Stimulated activated CD4-positive, alpha-beta T cell treated with anti-CD3 and anti-CD28 coated beads, Interleukin-1b, Interleukin-23, amount 100 ng/mL, for 48 hours (primary cell): ENCODE measurements around the gene SLC15A4.
"Not testable (repeated sequence)": the region's sequence is repeated elsewhere in the genome, so short reads cannot be mapped to it uniquely, and the experiment has no call there.

Experiments
- DNase-seq: peaks from one replicate; pipeline ENCODE4 v3.0.0-alpha.2; 2020

Gene SLC15A4

DNA sequence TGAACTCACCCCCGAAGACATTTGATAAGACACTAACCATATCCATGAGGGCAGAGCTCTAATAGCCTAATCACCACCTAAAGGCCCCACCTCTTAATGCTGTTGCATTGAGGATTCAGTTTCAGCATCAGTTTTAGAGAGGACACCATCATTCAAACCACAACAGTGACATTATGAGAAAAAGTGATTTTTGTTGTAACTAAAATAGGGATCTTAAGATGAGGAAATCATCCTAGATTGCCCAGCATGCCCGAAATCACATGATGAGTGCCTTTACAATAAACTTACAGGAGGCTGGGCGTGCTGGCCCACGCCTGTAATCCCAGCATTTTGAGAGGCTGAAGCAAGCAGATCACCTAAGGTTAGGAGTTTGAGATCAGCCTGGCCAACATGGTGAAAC lies 19.8 kb upstream of the SLC15A4 start:
- DNase-seq, result no peak

DNA sequence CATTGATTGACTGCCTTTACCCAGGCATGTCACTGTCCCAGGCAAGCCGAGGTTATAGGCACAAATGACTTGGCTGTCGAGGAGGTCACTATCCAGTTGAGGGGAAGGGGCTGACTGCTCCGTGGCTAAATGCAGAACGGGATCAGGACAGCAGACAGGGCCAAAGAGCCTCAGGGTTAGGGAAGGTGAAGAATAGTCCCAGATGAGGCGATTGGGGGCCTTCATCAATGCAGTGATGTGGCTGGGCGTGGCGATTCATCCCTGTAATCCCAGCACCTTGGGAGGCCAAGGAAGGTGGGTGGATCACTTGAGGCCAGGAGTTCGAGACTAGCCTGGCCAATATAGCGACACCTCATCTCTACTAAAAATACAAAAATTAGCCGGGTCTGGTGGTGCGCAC lies 18.8 kb upstream of the SLC15A4 start:
- no peak for DNase-seq

DNA sequence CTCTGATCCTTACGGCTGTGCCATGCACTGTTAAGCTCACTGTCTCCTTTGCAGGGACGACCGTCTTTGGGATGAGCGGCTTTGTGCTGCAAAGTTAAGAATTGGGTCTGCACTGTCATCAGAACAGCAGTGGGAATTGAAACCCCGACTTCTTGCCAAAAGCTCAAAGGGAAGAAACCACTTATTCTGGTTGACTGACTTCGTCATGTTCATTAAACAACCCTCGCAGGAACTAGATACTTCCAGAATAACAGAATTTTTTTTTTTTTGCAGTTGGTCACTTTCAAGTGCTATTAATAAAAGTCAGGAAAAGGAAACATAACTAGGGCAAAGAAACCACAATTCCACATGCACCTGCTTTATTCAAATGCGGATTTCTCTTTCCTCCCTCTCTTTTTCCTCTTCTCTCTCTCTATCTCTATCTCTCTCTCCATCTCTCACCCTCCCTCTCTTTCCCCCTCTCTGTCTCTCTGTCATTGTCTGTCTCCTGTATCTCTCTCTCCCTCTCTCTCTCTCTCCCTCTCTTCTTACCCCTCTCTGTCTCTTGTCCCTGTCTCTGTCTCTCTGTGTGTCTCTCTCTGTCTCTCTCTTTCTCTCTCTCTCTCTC lies 17.2 kb upstream of the SLC15A4 start:
- no peak for DNase-seq

DNA sequence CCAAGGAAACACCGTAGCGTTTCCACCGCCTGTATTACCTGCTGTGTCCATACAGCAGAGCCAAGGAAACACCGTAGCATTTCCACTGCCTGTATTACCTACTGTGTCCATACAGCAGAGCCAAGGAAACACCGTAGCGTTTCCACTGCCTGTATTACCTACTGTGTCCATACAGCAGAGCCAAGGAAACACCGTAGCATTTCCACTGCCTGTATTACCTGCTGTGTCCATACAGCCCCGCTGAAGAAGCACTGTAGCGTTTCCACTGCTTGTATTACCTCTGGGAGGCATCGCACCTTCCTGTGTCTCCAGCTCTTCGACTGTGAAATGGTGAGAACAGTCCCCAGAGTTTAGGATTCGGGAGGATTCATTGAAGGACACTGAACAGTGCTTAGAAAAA lies 16.1 kb upstream of the SLC15A4 start:
- DNase-seq, result not testable (repeated sequence)

DNA sequence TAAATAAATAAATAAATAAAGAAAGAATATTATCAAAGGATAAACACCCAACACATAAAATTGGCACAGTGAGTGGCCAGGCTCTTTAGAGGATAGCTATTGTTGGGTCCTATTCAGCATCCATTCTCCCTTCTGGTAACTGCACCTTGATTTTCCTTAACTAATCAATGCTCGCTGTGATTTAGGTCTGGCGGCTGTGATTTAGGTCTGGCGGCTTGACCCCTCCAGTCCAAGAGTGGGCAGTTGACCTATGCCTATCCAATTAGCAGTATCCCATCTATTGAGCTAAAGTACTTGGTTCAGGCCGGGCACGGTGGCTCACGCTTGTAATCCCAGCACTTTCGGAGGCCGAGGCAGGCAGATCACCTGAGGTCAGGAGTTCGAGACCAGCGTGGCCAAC lies 9.7 kb upstream of the SLC15A4 start:
- no peak for DNase-seq

DNA sequence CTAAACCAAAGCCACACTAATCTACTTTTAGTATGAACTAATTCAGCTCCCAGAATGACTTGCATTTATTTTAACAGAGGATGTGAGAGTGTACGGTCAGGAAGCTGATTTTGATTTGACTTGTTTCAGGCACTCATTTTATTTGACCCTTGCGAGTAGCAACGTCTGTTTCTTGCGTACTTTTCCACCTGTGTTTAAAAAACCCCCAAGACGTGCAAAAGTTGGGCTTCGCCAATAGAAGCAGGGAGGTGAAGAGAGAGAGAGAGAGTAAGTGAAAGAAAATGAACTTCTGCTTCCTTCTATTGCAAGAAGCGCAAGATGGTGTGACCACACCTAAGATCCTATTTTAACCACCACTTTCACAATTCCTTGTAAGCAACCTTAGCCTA lies 6.7 kb upstream of the SLC15A4 start:
- DNase-seq, result no peak

DNA sequence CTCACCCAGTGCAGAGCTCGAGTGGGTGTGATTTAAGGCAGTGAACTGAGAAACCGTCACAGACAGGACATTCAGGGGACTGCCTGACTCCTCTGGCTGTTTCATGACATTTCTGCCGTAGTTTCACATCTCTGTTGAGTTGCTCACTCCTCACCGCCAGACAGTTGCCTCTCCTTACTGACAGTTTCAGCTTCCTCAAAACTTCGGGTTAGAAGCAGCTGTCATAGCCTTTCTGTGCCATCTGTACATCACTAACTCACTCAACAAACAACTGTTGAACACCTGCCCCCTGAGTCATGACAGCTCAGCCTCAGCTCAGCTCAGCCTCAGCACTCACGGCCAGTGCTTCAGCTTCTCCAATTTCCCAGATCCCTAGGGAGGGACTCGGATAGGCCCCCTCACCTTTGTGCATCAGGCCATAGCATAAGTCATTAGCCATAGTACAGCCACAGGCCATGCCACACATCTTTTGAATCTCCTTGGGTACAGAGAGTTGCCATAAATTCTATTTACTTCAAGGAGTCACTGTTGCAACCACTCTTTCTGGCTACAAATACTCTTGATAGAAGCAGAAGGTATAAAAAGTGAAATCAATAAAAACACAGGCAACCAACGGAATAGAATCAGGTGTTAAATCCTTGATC lies 6.2 kb upstream of the SLC15A4 start:
- peak; percentile 37 for DNase-seq

DNA sequence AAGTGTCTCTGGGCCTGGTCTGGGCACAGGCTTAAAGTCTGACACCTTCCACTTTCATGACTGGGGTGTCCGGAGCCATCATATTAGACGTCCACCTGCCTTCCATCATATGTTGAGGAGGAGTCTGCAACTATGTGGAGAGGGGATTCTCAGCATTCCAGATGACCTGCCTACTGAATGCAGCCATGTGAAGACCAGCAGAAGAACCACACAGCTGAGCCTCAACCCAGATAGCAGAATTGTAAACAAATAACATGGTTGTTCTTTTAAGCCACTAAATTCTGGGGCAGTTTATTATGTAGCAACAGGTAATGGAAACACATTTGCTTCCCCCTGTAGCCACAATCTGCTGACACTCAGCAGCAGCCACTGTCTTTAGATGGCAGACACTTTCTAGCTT lies 4.0 kb upstream of the SLC15A4 start:
- DNase-seq, result no peak

DNA sequence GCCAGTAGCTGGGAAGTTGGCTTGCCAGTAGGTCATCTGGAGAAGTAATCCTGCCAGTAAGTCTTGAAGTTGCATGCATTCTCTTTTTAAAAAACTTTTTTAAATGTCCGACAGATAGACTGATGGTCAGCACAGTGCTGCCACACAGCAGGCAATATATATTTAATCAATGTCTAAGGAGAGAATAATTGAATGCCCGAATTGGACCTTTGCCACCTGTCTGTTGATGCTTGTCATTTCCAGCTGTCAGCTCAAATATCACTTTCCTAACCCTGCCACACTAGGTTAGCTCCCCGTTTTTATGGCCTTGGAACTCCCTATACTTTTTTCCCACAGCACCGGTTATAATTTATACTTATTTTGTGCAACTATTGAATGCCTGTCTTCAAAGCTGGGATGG lies 2.1 kb upstream of the SLC15A4 start:
- no peak for DNase-seq

DNA sequence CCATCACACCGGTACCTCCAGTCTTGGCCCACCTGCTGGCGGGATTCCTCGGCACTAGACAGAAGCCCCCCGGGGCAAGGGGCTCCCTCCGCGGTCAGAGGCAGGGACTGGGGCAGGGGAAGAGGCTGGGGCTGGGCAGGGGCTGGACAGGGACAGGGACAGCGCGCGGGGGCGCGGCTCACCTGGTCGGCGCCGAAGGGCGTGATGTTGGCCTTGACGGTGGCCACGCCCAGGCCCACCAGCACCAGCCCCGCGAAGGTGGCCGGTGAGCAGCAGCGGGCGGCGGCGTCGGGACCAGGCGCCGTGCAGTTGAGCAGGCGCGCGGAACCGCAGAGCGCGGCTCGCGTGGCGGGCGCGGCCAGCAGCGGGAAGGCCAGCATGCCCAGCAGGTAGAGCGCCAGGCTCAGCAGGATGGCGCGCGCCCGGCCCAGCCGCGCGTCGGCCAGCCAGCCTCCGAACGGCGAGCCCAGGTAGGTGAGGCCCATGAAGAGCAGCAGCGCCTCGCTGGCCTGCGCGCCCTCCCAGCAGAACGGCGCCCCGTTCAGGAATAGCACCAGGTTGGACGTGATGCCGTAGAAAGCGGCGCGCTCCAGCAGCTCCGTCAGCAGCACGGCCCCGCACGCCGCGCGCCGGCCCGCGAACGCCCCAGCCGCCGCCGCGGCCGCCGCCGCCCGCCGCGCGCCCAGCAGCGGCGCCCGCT lies 392 bp downstream of the SLC15A4 start:
- peak; percentile 6 for DNase-seq

DNA sequence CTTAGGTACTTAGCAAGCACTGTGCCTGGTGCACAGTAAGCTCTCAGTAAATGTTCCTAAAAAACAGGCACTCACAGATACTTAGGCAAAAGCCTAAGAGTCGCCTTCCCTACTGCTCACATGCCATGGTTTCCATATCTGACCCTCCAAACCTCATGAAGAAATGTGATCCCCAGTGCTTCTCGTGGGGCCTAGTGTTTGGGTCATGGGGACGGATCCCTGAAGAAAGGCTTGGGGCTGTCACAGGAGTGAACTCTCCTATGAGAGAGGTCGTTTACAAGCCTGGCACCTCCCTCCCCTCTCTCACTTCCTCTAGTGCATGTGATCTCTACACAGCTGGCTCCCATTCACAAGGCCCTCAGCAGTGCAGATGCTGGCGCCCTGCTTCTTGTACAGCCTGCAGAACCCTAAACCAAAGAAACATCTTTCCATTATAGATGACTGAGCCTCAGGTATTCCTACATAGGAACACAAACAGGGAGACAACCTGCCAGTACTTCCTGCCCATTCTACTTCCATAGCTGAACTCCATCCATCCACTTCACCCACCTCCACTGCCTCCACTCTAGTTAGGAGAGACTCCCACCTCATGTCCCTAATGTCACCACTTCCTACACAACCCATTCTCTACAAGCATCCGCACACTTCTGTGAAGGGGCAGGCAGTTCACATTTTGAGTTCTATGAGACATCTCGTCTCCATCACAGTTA lies 2.9 kb downstream of the SLC15A4 start:
- DNase-seq, result no peak

DNA sequence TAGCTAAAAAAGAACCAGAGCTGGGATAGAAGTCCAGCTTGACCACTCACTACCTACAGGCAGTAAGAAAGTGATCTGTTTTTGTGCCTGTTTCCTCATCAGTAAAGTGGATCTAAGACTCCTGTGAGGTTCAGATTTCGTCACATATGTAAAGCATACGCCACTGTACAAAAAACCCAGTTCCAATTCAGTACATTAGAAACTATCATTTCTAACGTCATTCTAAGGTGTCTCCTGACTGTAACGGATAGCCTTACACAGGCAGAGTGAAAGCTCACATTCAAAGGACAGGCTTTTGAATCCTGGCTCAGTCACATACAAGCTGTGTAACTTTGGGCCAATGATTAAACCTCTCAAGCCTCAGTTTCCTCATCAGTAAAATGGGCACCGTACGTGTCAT lies 3.5 kb downstream of the SLC15A4 start:
- DNase-seq, result no peak

DNA sequence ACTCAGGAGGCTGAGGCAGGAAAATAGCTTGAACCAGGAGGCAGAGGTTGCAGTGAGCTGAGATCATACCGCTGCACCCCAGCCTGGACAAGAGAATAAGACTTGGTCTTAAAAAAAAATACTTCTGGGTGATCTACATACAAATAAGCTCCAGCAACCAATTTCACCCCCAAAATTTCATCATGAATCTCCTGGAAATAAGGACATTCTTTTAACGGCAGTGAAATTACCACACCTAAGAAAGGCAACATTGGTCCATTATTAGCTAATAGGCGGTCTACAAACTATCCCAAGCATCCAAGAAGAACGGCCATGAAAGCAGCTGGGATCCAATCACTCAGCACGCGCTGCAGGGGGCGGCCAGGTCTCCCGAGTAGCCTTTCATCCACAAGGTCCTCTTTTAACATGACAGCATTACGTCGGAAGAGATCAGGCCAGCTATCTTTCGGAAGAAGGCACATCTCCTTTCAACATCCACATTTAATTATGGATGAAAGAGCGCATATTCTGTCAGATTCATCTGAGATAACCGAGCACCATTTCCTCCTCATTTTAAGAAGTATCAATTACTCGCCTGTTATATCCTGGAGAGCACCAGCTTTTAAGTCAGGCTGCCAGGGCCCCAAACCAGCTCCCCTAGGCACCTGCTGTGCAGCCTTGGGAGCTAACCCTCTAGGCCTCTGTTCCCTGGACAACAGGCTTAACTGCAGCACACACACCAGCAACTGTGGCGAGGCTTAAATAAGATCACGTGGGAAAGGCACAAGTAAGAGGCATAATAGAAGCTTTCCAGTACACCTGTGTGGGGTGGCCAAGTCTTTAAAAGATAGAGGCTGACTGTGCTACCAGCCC lies 4.2 kb downstream of the SLC15A4 start:
- no peak for DNase-seq

DNA sequence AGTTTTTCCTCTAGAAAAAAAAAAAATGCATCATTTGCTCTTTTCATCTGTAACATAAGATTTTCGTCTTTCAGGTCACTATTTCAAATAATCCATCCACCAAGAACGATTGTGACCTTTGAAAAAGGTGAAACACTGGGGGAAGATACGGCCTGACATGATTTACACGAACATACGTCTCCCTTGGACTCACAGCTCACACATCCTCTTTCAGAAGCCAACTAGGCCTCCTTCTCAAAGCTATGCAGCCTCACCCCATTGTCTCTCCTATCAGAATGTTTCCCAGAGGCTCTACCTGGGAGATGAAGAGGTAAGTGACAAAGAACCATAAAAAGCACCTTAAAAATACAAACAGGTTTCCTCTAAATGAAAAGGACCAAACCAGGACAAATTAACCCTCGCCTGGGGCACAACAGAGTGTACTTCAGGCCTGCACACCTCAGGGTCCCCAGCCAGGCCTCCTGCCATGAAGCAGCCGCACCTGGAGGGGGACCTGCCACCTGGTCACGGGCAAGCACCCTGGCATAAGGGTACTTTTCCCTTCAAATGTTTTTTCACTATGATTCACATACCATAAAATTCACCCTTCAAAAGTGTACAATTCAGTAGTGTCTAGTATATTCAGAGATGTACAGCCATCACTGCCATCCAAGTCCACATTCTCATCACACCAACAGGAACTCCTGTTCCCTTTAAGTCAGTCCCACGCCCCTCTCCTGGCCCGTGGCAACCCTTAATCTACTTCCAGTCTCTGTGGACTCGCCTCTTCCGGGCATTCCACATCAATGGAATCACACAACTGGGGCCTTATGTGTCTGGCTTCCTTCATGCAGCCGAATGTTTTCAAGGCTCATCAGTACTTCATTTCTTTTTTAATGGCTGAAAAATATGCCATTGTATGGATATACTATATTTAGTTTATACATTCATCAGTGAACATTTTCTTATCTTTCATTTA lies 5.4 kb downstream of the SLC15A4 start:
- DNase-seq, result no peak

DNA sequence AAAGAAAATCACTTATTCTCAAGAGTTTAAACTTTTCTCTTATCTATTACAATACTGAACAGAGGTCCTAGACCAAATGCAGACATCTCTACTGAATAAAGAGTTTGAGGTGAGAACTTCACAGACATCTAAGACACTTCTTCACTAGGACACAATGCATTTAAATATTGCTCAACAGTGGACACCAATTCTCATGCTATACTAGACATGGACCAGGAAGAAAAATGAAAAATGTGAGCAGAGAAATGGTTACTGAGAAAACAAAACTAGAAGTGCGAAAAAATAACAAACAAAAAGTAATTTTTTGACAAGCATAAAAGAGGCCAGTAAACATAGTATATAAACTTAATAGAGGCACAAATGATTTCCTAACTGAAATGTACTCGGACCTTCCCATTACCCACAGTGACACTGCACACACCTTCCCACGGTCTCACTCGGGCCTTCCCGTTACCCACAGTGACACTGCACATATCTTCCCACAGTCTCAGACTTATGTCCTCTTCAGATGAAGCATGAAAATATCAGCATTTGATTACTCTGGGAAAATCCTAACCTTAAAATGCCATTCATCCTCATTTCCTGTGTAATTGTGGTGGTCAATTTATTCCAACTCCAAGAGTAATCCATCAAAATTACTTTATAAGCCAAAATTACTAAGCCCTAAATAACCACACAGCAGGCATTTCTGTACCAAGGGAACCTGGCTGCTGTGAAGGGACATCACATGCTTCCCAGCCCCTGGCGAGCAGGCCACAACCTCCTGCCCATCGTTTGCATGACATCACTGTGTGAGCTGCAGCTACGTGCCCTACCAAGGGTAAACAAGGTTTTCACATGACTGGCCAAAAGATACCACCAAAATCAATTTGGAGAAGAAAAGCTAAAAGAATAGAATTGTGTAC lies 6.4 kb downstream of the SLC15A4 start:
- DNase-seq, result no peak

DNA sequence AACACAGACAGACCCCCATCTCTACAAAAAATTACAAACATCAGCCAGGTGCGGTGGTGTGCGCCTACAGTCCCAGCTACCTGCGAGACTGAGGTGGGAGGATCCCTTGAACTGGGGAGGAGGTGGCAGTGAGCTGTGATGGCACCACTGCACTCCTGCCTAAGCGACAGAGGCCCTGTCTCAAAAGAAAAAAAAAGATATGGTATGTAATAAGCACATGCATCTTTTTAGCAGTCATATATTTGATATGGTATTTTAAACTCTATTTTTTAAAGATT lies 7.2 kb downstream of the SLC15A4 start:
- DNase-seq, result no peak

DNA sequence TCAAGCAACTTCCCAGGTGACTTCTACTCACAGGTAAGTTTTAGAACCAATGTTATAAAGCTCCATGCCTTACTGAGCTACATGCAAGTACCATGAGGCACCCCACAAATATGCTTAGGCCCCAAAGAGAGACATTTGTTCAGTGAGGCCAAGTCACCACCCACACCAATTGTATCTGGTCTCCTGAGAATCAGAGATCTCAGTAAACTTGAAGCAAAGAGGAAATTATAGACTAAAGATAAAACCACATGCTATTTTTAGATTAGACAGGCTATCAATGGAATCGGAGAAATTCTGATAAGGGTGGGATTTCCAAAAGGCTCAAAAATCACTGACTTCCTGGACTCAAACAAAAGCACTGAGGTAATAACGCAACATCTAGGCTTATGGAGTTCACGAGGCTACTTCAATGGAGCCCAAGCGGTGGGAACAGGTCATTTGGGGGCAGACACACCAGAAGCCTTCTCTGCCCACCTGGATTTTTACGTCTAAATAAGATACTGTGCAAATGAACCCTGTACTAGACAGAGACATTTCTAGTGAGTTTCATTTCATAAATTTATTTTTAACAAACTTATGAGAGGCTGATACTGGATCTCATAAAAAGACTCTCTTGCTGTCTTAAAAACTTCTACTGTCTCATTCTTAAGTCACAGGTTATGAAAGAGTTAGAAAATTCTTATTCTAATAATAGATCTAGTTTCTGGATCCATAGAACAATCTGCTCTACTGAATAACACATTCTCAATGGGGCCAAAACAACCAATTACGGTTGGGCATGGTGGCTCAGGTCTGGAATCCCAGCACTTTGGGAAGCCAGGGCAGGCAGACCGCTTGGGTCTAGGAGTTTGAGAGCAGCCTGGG lies 7.7 kb downstream of the SLC15A4 start:
- no peak for DNase-seq

DNA sequence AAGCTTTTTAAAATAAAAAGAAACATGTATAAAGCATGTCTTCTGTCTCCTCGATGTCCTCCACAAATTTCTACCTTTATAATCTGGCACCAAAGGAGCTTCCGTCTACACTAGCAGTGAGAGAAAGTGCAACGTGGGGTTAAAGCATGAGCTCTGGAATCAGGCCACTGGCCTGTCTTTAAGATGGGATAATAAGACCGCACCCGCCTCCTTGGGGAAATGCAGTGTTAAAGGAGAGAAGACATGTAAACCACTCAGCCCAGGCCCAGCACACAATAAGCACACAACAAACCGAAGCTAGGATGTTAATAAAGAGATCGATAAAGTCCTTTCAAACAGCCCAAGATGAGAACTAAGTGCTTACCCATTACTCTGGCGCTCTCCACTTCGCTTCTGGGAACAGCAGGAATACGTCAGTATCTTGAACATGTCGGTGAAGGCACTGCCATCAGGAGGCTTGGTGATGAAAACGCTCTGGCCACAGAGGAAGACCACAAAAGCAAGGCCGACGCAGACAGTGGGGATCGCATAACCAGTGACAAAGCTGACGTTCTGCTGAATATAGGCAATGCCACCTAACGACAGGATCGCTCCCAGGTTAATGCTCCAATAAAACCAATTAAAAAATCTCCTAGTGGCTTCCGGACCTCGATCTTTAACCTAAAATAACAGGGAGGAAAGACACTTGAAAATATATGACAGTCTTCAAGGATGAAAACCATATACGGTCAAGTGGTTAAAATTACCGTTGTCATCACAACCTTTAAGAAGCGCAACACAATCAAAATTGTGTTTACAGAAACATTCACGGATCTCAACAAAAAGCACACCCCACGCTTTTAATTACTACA lies 9.1 kb downstream of the SLC15A4 start:
- DNase-seq, result no peak

DNA sequence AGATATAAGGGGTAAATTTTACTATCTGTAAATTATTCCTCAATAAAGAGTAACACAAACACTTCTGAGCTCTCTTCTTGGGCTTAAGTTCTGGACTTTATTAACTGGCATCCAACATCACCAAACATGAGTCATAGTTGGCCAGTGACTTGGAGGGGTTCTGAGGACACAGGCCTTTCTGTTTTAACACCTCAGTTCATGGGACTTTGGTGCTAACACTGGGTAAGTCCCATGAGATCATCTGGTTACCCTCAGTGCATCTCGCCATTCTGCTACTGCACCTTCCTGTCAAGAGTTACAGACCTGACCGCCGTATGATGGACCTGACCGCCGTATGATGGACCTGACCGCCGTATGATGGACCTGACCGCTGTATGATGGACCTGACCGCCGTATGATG lies 9.9 kb downstream of the SLC15A4 start:
- no peak for DNase-seq
